Skeletal muscle tissue (tissue), 4 donors: Measurements from ENCODE around the gene AKAP10. TPM values are rescaled to one million over a fixed set of nuclear protein-coding genes. Genes with fewer than 3 reads are reported as not detected.
"Not testable (repeated sequence)": the region's sequence is repeated elsewhere in the genome, so short reads cannot be mapped to it uniquely, and the experiment has no call there.

Experiments used
- H3K27ac ChIP-seq: one replicate; pipeline ENCODE4 v1.7.0; 2013; ENCODE audit warnings: mild to moderate bottlenecking, low read depth, low read length, inconsistent platforms
- H3K27me3 ChIP-seq, 3 donors: one replicate each; pipeline ENCODE4 v1.7.0; 2013; ENCODE audit warnings: low read length in 3 of 3; ENCODE audit not compliant: control insufficient read depth in 3 of 3, insufficient read depth in 3 of 3
- H3K36me3 ChIP-seq, 3 donors: one replicate each; pipeline ENCODE4 v1.7.0; 2013; ENCODE audit warnings: low read length in 3 of 3; ENCODE audit not compliant: control insufficient read depth in 3 of 3, insufficient read depth in 3 of 3
- H3K4me1 ChIP-seq, 3 donors: one replicate each; pipeline ENCODE4 v1.7.0; 2013; ENCODE audit warnings: low read length in 3 of 3, mild to moderate bottlenecking in 3 of 3; ENCODE audit not compliant: control insufficient read depth in 3 of 3, insufficient read depth in 3 of 3
- H3K4me3 ChIP-seq, 3 donors: one replicate each; pipeline ENCODE4 v1.7.0; 2013; ENCODE audit warnings: low read length in 3 of 3
- H3K9ac ChIP-seq, 3 donors: one replicate each; pipeline ENCODE4 v1.7.0; 2013; ENCODE audit warnings: low read length in 3 of 3, mild to moderate bottlenecking in 3 of 3, moderate library complexity in 2 of 3, low read depth in 1 of 3
- H3K9me3 ChIP-seq, 3 donors: one replicate each; pipeline ENCODE4 v1.7.0; 2013; ENCODE audit warnings: low read length in 3 of 3; ENCODE audit not compliant: control insufficient read depth in 3 of 3
- total RNA-seq: library from RNA; depleted of rRNA; stranded (reverse); fragments of >200 nt; gene quantifications from one replicate; pipeline ENCODE4 v1.2.3, GENCODE V29; 2014
- donor health status: Osteomylitis.

Gene AKAP10
- total RNA-seq, 1 donor from 2014 or later, result 15.7 TPM

- Histone ChIP-seq H3K9ac (no peak overlapping the region), H3K36me3 (no peaks in the 10 kb centered on the region)
These were observed 101.0 kb downstream of the AKAP10 start for GRCh38 chr17:19876529-19877161.

DNA sequence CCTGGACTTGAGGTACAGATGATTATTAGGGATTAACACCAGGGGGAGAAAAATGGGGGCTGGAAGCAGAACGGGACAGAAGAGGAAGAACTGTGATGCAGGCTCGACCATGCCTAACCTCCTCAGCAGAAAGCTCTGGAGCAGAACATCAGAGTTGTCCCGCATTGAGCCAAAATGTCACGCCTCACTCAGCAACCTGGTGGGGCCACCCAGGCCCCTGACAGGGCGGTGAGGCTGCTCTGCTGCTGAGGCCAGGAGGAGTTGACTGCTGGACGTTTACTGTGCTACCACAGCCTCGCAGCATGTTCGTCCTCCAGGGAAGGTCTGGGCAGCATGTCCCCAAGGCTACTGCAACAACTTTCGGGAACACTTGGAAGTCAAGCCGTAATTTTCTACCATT lies 103.4 kb downstream of the AKAP10 start:
- Histone ChIP-seq H3K9me3 (no peaks in the 10 kb centered on the region), H3K4me1 (no peaks in the 10 kb centered on the region)

More at GRCh38 chr17:19876529-19877161, 101.0 kb downstream of the AKAP10 start:
- Histone ChIP-seq H3K27ac (no peak overlapping the region), H3K27me3 (no peaks in the 10 kb centered on the region), H3K9me3 (no peaks in the 10 kb centered on the region), H3K4me1 (no peaks in the 10 kb centered on the region), H3K4me3 (peak overlapping the region in 1 of 3 donors; percentile 6)

DNA sequence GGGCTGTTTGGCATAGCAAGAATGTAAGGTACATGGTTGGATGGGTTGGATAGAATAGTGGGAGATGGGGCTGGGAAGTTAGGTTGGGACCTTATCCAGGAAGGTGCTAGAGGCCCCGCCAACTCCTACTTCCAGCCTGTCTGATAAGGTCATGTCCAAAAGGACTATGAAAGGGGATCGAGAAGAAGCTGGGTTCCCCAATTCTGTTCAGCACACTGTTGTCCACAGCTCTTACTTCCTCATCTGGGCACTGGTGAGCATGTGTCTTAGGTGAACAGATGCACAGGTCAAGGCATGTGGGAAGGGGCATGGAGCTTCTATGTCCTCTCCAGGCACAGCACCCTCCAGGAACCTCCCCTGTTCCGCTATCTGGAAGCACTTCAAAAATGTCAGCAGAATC lies 104.3 kb downstream of the AKAP10 start:
- Histone ChIP-seq H3K4me1 (no peaks in the 10 kb centered on the region), H3K9ac (no peak overlapping the region), H3K27me3 (no peaks in the 10 kb centered on the region), H3K9me3 (no peaks in the 10 kb centered on the region), H3K27ac (no peak overlapping the region), H3K36me3 (no peaks in the 10 kb centered on the region), H3K4me3 (no peak overlapping the region)

More for the DNA sequence above, 103.4 kb downstream of the AKAP10 start:
- Histone ChIP-seq H3K27ac (no peak overlapping the region), H3K27me3 (no peaks in the 10 kb centered on the region), H3K9ac (no peak overlapping the region), H3K4me3 (no peak overlapping the region), H3K36me3 (no peaks in the 10 kb centered on the region)

- H3K9ac ChIP-seq, result peak overlapping the region; percentile 61 to 85 (median 67)
- H3K27me3 ChIP-seq, result no peaks in the 10 kb centered on the region
- no peaks in the 10 kb centered on the region for H3K9me3 ChIP-seq
- no peaks in the 10 kb centered on the region for H3K36me3 ChIP-seq
- H3K27ac ChIP-seq, result no peak overlapping the region
- H3K4me1 ChIP-seq, result peaks cover 5 to 6% (median 5%) of the 10 kb centered on the region in 3 donors
- H3K4me3 ChIP-seq, result peak overlapping the region; percentile 59 to 80 (median 78)
These were observed 109.6 kb downstream of the AKAP10 start for GRCh38 chr17:19868079-19868395.

DNA sequence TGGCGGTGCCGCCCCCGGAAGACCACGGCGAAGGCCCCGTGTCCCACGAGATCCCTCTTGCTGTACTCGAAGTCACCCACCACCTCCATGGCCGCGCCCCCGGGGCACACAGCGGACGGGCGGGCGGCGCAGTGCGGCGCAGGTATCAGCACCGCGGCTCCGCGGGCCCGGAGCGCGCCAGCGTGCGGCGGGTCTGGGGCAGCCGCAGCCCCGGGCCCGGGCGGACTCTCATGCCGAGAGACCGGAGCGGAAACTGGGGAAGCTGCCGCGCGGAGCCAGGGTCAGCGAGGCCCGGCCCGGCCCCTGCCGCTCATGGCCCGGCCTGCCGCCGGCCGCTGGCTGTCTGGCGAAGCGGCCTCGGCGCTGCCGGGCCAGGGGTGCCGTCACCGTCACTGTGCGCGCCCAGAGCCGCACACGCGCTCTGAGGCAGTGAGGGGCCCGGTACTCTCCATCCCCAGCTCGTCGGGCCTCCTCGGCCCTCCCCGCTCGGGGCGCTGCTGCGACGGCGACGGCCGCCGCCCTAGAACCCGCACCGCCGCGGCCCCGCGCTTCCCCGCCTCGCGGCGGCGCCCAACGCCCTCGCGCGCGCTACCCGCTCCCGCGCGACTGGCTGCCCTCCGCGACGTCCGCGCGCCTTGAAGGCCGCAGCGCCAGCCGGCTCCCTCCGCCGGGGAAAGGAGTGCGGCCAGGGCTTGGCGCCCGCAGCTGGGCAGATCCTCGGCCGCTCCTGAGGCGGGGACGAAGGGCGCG lies 110.1 kb downstream of the AKAP10 start, which contains the start of gene ULK2:
Gene ULK2 (minus strand): TSS at position 608 of the 750 bp plus-strand sequence. CDS start 519 bp downstream, at position 89.
- Histone ChIP-seq H3K9ac (peak within 1 kb of the TSS; percentile 72 to 85 (median 83)), H3K27me3 (no peaks in the 10 kb centered on the region), H3K9me3 (no peaks in the 10 kb centered on the region), H3K36me3 (peaks cover 0 to 2% (median 0%) of the 10 kb centered on the region in 3 donors), H3K4me3 (peak within 1 kb of the TSS; percentile 78 to 80 (median 80)), H3K4me1 (peaks cover 5 to 6% (median 5%) of the 10 kb centered on the region in 3 donors), H3K27ac (peak within 1 kb of the TSS; percentile 56)

- Histone ChIP-seq H3K4me1 (peaks cover 5 to 6% (median 5%) of the 10 kb centered on the region in 3 donors), H3K27ac (peak overlapping the region; percentile 56), H3K27me3 (no peaks in the 10 kb centered on the region), H3K4me3 (peak overlapping the region; percentile 78 to 80 (median 80)), H3K9ac (peak overlapping the region; percentile 72 to 85 (median 83)), H3K9me3 (no peaks in the 10 kb centered on the region), H3K36me3 (peaks cover 0 to 2% (median 0%) of the 10 kb centered on the region in 3 donors)
These were observed 110.6 kb downstream of the AKAP10 start for GRCh38 chr17:19867079-19867328.

DNA sequence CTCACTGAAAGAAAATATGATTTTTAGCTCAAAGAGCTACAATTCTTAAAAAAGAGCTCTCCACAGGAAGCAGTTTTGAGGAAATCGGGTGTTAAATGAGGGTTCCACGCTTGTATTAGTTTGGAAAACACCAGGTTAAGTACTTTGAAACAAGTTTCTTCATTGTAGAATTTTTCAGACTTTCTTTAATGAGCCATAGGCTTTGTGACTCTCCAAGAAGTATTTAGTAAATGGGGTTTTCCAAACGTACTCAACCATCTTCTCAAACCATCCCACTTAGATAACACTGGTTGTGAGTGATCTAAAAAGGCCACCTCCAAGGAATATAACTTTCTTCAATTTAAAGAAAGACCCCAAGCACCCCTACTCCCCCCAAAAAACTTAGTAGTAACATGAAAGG lies 112.6 kb downstream of the AKAP10 start:
- H3K4me1 ChIP-seq, result peaks cover 5 to 6% (median 5%) of the 10 kb centered on the region in 3 donors
- peaks cover 0 to 2% (median under 1%) of the 10 kb centered on the region in 3 donors for H3K36me3 ChIP-seq
- no peaks in the 10 kb centered on the region for H3K27me3 ChIP-seq
- H3K9ac ChIP-seq, result no peak overlapping the region
- no peaks in the 10 kb centered on the region for H3K9me3 ChIP-seq
- H3K27ac ChIP-seq, result no peak overlapping the region
- H3K4me3 ChIP-seq, result no peak overlapping the region

GRCh38 chr17:19860647-19861177 lies 116.9 kb downstream of the AKAP10 start:
- H3K9ac ChIP-seq, H3K4me3 ChIP-seq, H3K27me3 ChIP-seq, H3K4me1 ChIP-seq, H3K36me3 ChIP-seq, H3K9me3 ChIP-seq, H3K27ac ChIP-seq: not testable (repeated sequence)

DNA sequence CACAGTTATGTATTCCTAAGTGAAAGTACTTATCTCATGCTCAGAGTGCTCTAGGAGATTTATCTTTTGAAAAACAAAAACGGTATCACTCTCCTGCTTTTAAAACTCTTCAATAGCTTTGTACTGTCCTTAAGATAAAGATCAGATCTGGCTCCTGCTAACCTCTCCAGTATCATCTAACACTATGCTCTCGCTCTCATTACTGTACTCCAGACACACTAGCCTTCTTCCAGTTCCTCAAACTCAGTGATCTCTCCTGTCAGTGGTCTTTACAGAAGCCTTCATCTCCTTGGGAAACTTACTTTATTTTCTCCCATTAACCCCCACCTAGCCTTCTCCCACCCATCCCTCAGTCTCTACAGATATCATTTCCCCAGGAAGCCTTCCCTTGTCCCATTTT lies 120.0 kb downstream of the AKAP10 start:
- no peaks in the 10 kb centered on the region for H3K9me3 ChIP-seq
- H3K27ac ChIP-seq, result no peak overlapping the region
- H3K27me3 ChIP-seq, result no peaks in the 10 kb centered on the region
- peaks cover 0 to 6% (median 3%) of the 10 kb centered on the region in 3 donors for H3K36me3 ChIP-seq
- no peak overlapping the region for H3K9ac ChIP-seq
- no peak overlapping the region for H3K4me3 ChIP-seq
- no peaks in the 10 kb centered on the region for H3K4me1 ChIP-seq
